Measurements from ENCODE around the gene LMTK3.
"Not testable (repeated sequence)": the region's sequence is repeated elsewhere in the genome, so short reads cannot be mapped to it uniquely, and the experiment has no call there.

Gene LMTK3

GRCh38 chr19:48540110-48540509 is 28.5 kb upstream of the LMTK3 start:
- FAIRE-seq = no peak

GRCh38 chr19:48539503-48540096 is 28.0 kb upstream of the LMTK3 start:
- no peak for FAIRE-seq

GRCh38 chr19:48538057-48538456 is 26.4 kb upstream of the LMTK3 start:
- FAIRE-seq = not testable (repeated sequence)

GRCh38 chr19:48537541-48537940 is 25.9 kb upstream of the LMTK3 start:
- no peak for FAIRE-seq

- no peak for FAIRE-seq
Measured at GRCh38 chr19:48533770-48534169, 22.1 kb upstream of the LMTK3 start.

GRCh38 chr19:48530770-48531169 is 19.1 kb upstream of the LMTK3 start:
- FAIRE-seq = no peak

- no peak for FAIRE-seq
Measured at GRCh38 chr19:48530066-48530720, 18.6 kb upstream of the LMTK3 start.

- FAIRE-seq = no peak
Measured at GRCh38 chr19:48529156-48529555, 17.5 kb upstream of the LMTK3 start.

- FAIRE-seq = no peak
Measured at GRCh38 chr19:48524732-48525131, 13.1 kb upstream of the LMTK3 start.

- FAIRE-seq = no peak
Measured at GRCh38 chr19:48524221-48524620, 12.6 kb upstream of the LMTK3 start.

- no peak for FAIRE-seq
Measured at GRCh38 chr19:48520134-48520533, 8.5 kb upstream of the LMTK3 start.

GRCh38 chr19:48519426-48519825 is 7.8 kb upstream of the LMTK3 start:
- not testable (repeated sequence) for FAIRE-seq

- no peak for FAIRE-seq
Measured at GRCh38 chr19:48518207-48518606, 6.6 kb upstream of the LMTK3 start.

GRCh38 chr19:48516536-48516935 is 4.9 kb upstream of the LMTK3 start:
- FAIRE-seq = no peak

GRCh38 chr19:48514123-48514458 is 2.5 kb upstream of the LMTK3 start:
- FAIRE-seq = no peak

GRCh38 chr19:48513289-48514122 is 1.9 kb upstream of the LMTK3 start:
- FAIRE-seq = no peak

GRCh38 chr19:48512504-48513288 is 1.1 kb upstream of the LMTK3 start:
- FAIRE-seq = no peak

- no peak for FAIRE-seq
Measured at GRCh38 chr19:48511321-48511731, 309 bp downstream of the LMTK3 start.

GRCh38 chr19:48510421-48511268 is 990 bp downstream of the LMTK3 start:
- no peak for FAIRE-seq

GRCh38 chr19:48509467-48510194 is 2.0 kb downstream of the LMTK3 start:
- FAIRE-seq = no peak

- no peak for FAIRE-seq
Measured at GRCh38 chr19:48508729-48509411, 2.8 kb downstream of the LMTK3 start.

All from TTC549 (cell line).